Measurements from ENCODE around the gene ANK3. TPM values are rescaled to one million over a fixed set of nuclear protein-coding genes. Genes with fewer than 3 reads are reported as not detected.

The ANK3 gene
- total RNA-seq, 1 donor from 2014 or later, result 12.6 TPM

DNA sequence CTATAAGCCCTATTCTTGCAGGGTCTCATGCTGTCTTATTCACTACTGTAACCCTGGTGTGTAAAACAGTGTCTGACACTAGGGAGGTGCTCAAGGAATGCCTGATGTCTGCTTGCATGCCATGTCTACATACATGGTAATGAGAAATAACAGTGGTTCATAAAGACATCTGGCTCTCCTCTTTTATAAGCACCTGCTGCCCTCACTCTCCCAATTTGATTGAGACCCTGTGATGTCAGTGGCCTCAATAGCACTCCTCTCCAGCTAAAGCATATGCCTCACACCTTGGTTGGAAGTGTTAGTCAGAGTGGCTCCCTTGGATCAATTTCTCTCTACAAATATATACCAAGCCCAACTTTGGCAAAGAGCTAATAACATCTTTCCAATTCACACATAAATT is 30.6 kb downstream of the ANK3 start:
- H3K4me1 Mint-ChIP-seq (ENCODE audit: unreplicated experiment), result peaks cover 8% of the 10 kb centered on the region
- DNase-seq (ENCODE audit: low spot score), result no peak
- H3K27me3 Mint-ChIP-seq (ENCODE audit: unreplicated experiment), result peaks cover 2% of the 10 kb centered on the region
- H3K27ac Mint-ChIP-seq (ENCODE audit: unreplicated experiment), result no peak overlapping the region
- TF ChIP-seq, protein P1, sequence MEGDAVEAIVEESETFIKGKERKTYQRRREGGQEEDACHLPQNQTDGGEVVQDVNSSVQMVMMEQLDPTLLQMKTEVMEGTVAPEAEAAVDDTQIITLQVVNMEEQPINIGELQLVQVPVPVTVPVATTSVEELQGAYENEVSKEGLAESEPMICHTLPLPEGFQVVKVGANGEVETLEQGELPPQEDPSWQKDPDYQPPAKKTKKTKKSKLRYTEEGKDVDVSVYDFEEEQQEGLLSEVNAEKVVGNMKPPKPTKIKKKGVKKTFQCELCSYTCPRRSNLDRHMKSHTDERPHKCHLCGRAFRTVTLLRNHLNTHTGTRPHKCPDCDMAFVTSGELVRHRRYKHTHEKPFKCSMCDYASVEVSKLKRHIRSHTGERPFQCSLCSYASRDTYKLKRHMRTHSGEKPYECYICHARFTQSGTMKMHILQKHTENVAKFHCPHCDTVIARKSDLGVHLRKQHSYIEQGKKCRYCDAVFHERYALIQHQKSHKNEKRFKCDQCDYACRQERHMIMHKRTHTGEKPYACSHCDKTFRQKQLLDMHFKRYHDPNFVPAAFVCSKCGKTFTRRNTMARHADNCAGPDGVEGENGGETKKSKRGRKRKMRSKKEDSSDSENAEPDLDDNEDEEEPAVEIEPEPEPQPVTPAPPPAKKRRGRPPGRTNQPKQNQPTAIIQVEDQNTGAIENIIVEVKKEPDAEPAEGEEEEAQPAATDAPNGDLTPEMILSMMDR (IDR thresholded peaks at IDR 0.05; ENCODE audit: unreplicated experiment), result no peak
- H3K36me3 Mint-ChIP-seq (ENCODE audit: low read depth, unreplicated experiment), result no peaks in the 10 kb centered on the region
- H3K9me3 Mint-ChIP-seq (ENCODE audit: unreplicated experiment), result no peaks in the 10 kb centered on the region
- H3K4me3 Mint-ChIP-seq (ENCODE audit: unreplicated experiment), result no peak overlapping the region

DNA sequence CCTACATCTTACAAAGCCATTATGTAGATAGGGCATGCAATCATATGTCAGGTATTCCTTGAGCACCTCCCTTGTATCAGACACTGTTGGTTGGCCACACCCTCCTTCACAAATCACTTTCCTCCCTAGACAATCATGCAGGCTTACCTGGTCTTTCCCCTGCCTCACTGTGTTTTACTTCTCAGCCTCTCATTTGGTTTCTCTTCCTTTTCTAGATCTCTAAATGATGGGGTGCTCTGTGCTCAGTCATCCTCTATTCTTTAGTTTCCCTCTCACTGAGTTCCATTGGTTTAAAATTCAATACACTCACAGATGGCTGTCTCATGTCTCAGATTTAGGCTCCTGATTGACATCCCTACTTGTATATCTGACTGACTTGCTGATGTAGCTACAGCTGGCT is 31.4 kb downstream of the ANK3 start:
- peaks cover 2% of the 10 kb centered on the region for H3K27me3 Mint-ChIP-seq (ENCODE audit: unreplicated experiment)
- H3K4me1 Mint-ChIP-seq (ENCODE audit: unreplicated experiment), result peaks cover 16% of the 10 kb centered on the region
- H3K36me3 Mint-ChIP-seq (ENCODE audit: low read depth, unreplicated experiment), result no peaks in the 10 kb centered on the region
- DNase-seq (ENCODE audit: low spot score), result no peak
- H3K27ac Mint-ChIP-seq (ENCODE audit: unreplicated experiment), result no peak overlapping the region
- no peak overlapping the region for H3K4me3 Mint-ChIP-seq (ENCODE audit: unreplicated experiment)
- TF ChIP-seq, protein P1 (IDR thresholded peaks at IDR 0.05; ENCODE audit: unreplicated experiment), result no peak
- no peaks in the 10 kb centered on the region for H3K9me3 Mint-ChIP-seq (ENCODE audit: unreplicated experiment)

DNA sequence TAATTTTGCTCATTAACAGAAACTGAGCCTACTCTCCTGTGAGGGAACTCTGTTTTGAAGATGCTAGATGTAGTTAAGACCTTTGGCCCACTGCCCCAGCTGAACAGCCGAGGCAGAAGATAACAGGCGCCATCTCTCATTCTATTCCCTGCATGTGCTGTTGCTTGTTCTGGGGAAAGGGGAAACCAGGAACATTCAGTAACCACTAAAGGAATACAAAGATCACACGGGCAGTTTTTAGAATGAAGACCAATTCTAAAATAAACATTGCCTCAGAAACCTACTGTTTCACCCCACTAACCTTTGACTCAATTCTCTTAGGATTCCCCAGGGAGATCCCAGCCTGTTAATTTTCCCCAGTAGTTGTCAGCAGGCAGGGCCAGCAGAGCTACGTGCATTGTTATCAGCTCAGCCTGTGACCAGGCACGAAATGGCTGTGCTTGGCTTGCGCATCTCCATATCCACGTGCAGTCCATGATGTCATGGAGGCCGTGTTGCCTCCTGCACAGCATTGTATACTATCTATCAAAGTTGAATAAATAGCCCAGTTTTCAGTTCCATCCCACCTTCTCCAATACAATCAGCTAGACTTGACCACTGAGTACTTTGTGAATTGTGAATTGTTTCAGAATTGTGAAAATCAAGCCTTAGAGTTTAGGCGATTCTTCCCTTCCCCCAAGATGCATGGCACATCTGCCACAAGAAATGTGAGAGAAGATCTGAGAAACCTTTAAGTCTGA is 36.0 kb downstream of the ANK3 start:
- Mint-ChIP-seq H3K4me3 (ENCODE audit: unreplicated experiment) (no peak overlapping the region), H3K27me3 (ENCODE audit: unreplicated experiment) (no peaks in the 10 kb centered on the region), H3K4me1 (ENCODE audit: unreplicated experiment) (peaks cover 25% of the 10 kb centered on the region), H3K27ac (ENCODE audit: unreplicated experiment) (no peak overlapping the region), H3K9me3 (ENCODE audit: unreplicated experiment) (no peaks in the 10 kb centered on the region), H3K36me3 (ENCODE audit: low read depth, unreplicated experiment) (no peaks in the 10 kb centered on the region)
- TF ChIP-seq, protein P1 (IDR thresholded peaks at IDR 0.05; ENCODE audit: unreplicated experiment), result no peak
- no peak for DNase-seq (ENCODE audit: low spot score)

DNA sequence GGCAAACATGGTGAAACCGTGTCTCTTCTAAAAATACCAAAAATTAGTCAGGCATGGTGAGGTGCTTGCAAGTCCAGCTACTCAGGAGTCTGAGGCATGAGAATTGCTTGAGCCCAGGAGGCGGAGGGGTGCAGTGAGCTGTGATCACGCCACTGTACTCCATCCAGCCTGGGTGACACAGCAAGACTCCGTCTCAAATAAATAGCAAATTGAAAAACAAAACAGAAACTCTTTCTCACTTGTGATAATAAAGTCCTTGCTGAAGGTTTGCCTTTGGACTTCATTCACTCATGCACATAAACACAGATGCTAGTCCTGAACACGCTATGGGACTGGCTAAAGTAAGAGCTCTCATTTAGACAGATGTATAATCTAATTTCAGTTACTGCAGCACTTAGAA is 37.6 kb downstream of the ANK3 start:
- Mint-ChIP-seq H3K4me3 (ENCODE audit: unreplicated experiment) (no peak overlapping the region), H3K9me3 (ENCODE audit: unreplicated experiment) (no peaks in the 10 kb centered on the region), H3K27ac (ENCODE audit: unreplicated experiment) (no peak overlapping the region), H3K4me1 (ENCODE audit: unreplicated experiment) (peaks cover 28% of the 10 kb centered on the region), H3K36me3 (ENCODE audit: low read depth, unreplicated experiment) (no peaks in the 10 kb centered on the region), H3K27me3 (ENCODE audit: unreplicated experiment) (no peaks in the 10 kb centered on the region)
- no peak for DNase-seq (ENCODE audit: low spot score)
- TF ChIP-seq, protein P1 (IDR thresholded peaks at IDR 0.05; ENCODE audit: unreplicated experiment), result no peak

DNA sequence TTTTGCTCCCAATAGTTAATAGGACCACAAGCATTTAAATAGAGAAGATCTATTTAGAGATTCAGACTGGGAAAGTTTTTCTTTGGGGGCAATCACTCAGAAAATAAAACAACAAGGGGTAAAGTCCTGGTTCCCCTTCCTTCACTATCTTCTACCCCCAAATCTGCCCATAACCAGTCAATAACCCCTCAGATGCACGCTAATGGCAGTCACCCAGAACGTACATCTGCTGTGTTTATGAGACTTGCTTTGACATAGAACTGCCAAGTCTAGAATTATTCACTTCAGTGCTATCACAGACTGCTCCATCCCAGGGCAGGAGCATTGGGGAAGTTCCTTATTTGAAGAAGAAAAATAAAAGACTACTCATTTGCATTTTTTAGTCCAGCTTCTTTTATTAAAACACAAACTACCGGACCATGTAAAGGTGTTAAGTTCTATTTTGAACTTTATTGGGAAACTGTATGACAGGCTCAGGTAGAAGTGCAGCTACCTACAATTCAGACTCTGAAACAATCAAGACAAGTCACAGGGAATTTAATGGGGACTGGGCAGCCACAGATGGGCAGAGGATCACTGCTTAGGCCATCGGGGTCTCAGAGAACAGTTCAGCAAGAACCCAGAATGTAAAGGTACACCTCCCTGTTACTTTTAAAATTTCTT is 38.4 kb downstream of the ANK3 start:
- Mint-ChIP-seq H3K4me3 (ENCODE audit: unreplicated experiment) (no peak overlapping the region), H3K4me1 (ENCODE audit: unreplicated experiment) (peaks cover 29% of the 10 kb centered on the region), H3K27me3 (ENCODE audit: unreplicated experiment) (no peaks in the 10 kb centered on the region), H3K27ac (ENCODE audit: unreplicated experiment) (no peak overlapping the region), H3K9me3 (ENCODE audit: unreplicated experiment) (no peaks in the 10 kb centered on the region), H3K36me3 (ENCODE audit: low read depth, unreplicated experiment) (no peaks in the 10 kb centered on the region)
- no peak for DNase-seq (ENCODE audit: low spot score)
- TF ChIP-seq, protein P1 (IDR thresholded peaks at IDR 0.05; ENCODE audit: unreplicated experiment), result no peak

Measured in endothelial cell (in vitro differentiated cells).